ENCODE results near the gene POLR2E. TPM values are rescaled to one million over a fixed set of nuclear protein-coding genes. Genes with fewer than 3 reads are reported as not detected.

The POLR2E gene
- total and polyA plus RNA-seq, 4 donors, result 53.1 to 221 (median 156) TPM

- Histone ChIP-seq H3K9me3 (ENCODE audit: control insufficient read depth, insufficient read depth, low read length) (no peaks in the 10 kb centered on the region), H3K4me3 (ENCODE audit: low read depth, low read length) (no peak overlapping the region), H3K36me3 (ENCODE audit: control insufficient read depth, insufficient read depth, low read length) (peaks cover 2% of the 10 kb centered on the region), H3K27ac (ENCODE audit: low read depth, low read length) (no peak overlapping the region), H3K27me3 (ENCODE audit: control insufficient read depth, insufficient read depth, low read length) (peaks cover 48% of the 10 kb centered on the region), H3K4me1 (ENCODE audit: control insufficient read depth, insufficient read depth, low read length) (peaks cover 15% of the 10 kb centered on the region)
- DNase-seq (ENCODE audit: low read depth in 4 of 6, low spot score in 6 of 6), result no peak
- 90% methylated on average over 8 of the region's 11 CpGs for WGBS (ENCODE audit: insufficient coverage)
Measured at GRCh38 chr19:1072371-1073015, 22.7 kb downstream of the POLR2E start.

GRCh38 chr19:1070931-1071791, 24.0 kb downstream of the POLR2E start:
- H3K4me1 ChIP-seq (ENCODE audit: control insufficient read depth, insufficient read depth, low read length), result peaks cover 27% of the 10 kb centered on the region
- WGBS (ENCODE audit: insufficient coverage), result 4% methylated on average over 99 of the region's 99 CpGs
- H3K36me3 ChIP-seq (ENCODE audit: control insufficient read depth, insufficient read depth, low read length), result peaks cover 2% of the 10 kb centered on the region
- H3K27me3 ChIP-seq (ENCODE audit: control insufficient read depth, insufficient read depth, low read length), result peaks cover 61% of the 10 kb centered on the region
- DNase-seq (ENCODE audit: low read depth in 4 of 6, low spot score in 6 of 6), result no peak
- no peak overlapping the region for H3K27ac ChIP-seq (ENCODE audit: low read depth, low read length)
- H3K9me3 ChIP-seq (ENCODE audit: control insufficient read depth, insufficient read depth, low read length), result no peaks in the 10 kb centered on the region
- H3K4me3 ChIP-seq (ENCODE audit: low read depth, low read length), result no peak overlapping the region

- WGBS (ENCODE audit: insufficient coverage), result 5% methylated on average over 21 of the region's 21 CpGs
Measured at GRCh38 chr19:1070576-1070930, 24.6 kb downstream of the POLR2E start.

GRCh38 chr19:1069009-1069779, 26.0 kb downstream of the POLR2E start:
- Histone ChIP-seq H3K4me3 (ENCODE audit: low read depth, low read length) (no peak overlapping the region), H3K4me1 (ENCODE audit: control insufficient read depth, insufficient read depth, low read length) (peaks cover 36% of the 10 kb centered on the region), H3K27ac (ENCODE audit: low read depth, low read length) (no peak overlapping the region), H3K9me3 (ENCODE audit: control insufficient read depth, insufficient read depth, low read length) (no peaks in the 10 kb centered on the region), H3K36me3 (ENCODE audit: control insufficient read depth, insufficient read depth, low read length) (peaks cover 2% of the 10 kb centered on the region), H3K27me3 (ENCODE audit: control insufficient read depth, insufficient read depth, low read length) (peaks cover 79% of the 10 kb centered on the region)
- WGBS (ENCODE audit: insufficient coverage), result 65% methylated on average over 25 of the region's 25 CpGs
- DNase-seq (ENCODE audit: low read depth in 4 of 6, low spot score in 6 of 6), result no peak

More at GRCh38 chr19:1070576-1070930, 24.6 kb downstream of the POLR2E start:
- peaks cover 2% of the 10 kb centered on the region for H3K36me3 ChIP-seq (ENCODE audit: control insufficient read depth, insufficient read depth, low read length)
- H3K4me3 ChIP-seq (ENCODE audit: low read depth, low read length), result no peak overlapping the region
- H3K27me3 ChIP-seq (ENCODE audit: control insufficient read depth, insufficient read depth, low read length), result peaks cover 67% of the 10 kb centered on the region
- H3K27ac ChIP-seq (ENCODE audit: low read depth, low read length), result no peak overlapping the region
- peaks cover 27% of the 10 kb centered on the region for H3K4me1 ChIP-seq (ENCODE audit: control insufficient read depth, insufficient read depth, low read length)
- no peak for DNase-seq (ENCODE audit: low read depth in 4 of 6, low spot score in 6 of 6)
- H3K9me3 ChIP-seq (ENCODE audit: control insufficient read depth, insufficient read depth, low read length), result no peaks in the 10 kb centered on the region

GRCh38 chr19:1068009-1069001, 26.9 kb downstream of the POLR2E start:
- Histone ChIP-seq H3K36me3 (ENCODE audit: control insufficient read depth, insufficient read depth, low read length) (peaks cover 6% of the 10 kb centered on the region), H3K9me3 (ENCODE audit: control insufficient read depth, insufficient read depth, low read length) (no peaks in the 10 kb centered on the region), H3K27ac (ENCODE audit: low read depth, low read length) (no peak overlapping the region), H3K4me1 (ENCODE audit: control insufficient read depth, insufficient read depth, low read length) (peaks cover 35% of the 10 kb centered on the region), H3K27me3 (ENCODE audit: control insufficient read depth, insufficient read depth, low read length) (peaks cover 84% of the 10 kb centered on the region), H3K4me3 (ENCODE audit: low read depth, low read length) (no peak overlapping the region)
- DNase-seq (ENCODE audit: low read depth in 4 of 6, low spot score in 6 of 6), result no peak
- WGBS (ENCODE audit: insufficient coverage), result 89% methylated on average over 38 of the region's 45 CpGs

GRCh38 chr19:1067341-1067957, 27.7 kb downstream of the POLR2E start:
- peaks cover 35% of the 10 kb centered on the region for H3K4me1 ChIP-seq (ENCODE audit: control insufficient read depth, insufficient read depth, low read length)
- H3K36me3 ChIP-seq (ENCODE audit: control insufficient read depth, insufficient read depth, low read length), result peaks cover 8% of the 10 kb centered on the region
- WGBS (ENCODE audit: insufficient coverage), result 5% methylated on average over 34 of the region's 38 CpGs
- no peak overlapping the region for H3K4me3 ChIP-seq (ENCODE audit: low read depth, low read length)
- no peak overlapping the region for H3K27ac ChIP-seq (ENCODE audit: low read depth, low read length)
- DNase-seq (ENCODE audit: low read depth in 4 of 6, low spot score in 6 of 6), result no peak
- peaks cover 81% of the 10 kb centered on the region for H3K27me3 ChIP-seq (ENCODE audit: control insufficient read depth, insufficient read depth, low read length)
- H3K9me3 ChIP-seq (ENCODE audit: control insufficient read depth, insufficient read depth, low read length), result no peaks in the 10 kb centered on the region

- no peak for DNase-seq (ENCODE audit: low read depth in 4 of 6, low spot score in 6 of 6)
- WGBS (ENCODE audit: insufficient coverage), result 6% methylated on average over 61 of the region's 61 CpGs
- H3K9me3 ChIP-seq (ENCODE audit: control insufficient read depth, insufficient read depth, low read length), result no peaks in the 10 kb centered on the region
- peaks cover 75% of the 10 kb centered on the region for H3K27me3 ChIP-seq (ENCODE audit: control insufficient read depth, insufficient read depth, low read length)
- H3K4me3 ChIP-seq (ENCODE audit: low read depth, low read length), result no peak within 1 kb of the TSS
- H3K36me3 ChIP-seq (ENCODE audit: control insufficient read depth, insufficient read depth, low read length), result peaks cover 12% of the 10 kb centered on the region
- H3K27ac ChIP-seq (ENCODE audit: low read depth, low read length), result no peak within 1 kb of the TSS
- peaks cover 35% of the 10 kb centered on the region for H3K4me1 ChIP-seq (ENCODE audit: control insufficient read depth, insufficient read depth, low read length)
Measured at GRCh38 chr19:1066748-1067340, 28.3 kb downstream of the POLR2E start, which contains the start of gene ARHGAP45. Gene ARHGAP45, plus strand, starts transcription at chr19:1067167. Its CDS starts 239 bp downstream, at chr19:1067406.

GRCh38 chr19:1066251-1066747, 28.9 kb downstream of the POLR2E start:
- 45% methylated on average over 14 of the region's 17 CpGs for WGBS (ENCODE audit: insufficient coverage)
- H3K4me3 ChIP-seq (ENCODE audit: low read depth, low read length), result no peak overlapping the region
- no peak overlapping the region for H3K27ac ChIP-seq (ENCODE audit: low read depth, low read length)
- H3K36me3 ChIP-seq (ENCODE audit: control insufficient read depth, insufficient read depth, low read length), result peaks cover 15% of the 10 kb centered on the region
- H3K9me3 ChIP-seq (ENCODE audit: control insufficient read depth, insufficient read depth, low read length), result no peaks in the 10 kb centered on the region
- peaks cover 32% of the 10 kb centered on the region for H3K4me1 ChIP-seq (ENCODE audit: control insufficient read depth, insufficient read depth, low read length)
- no peak for DNase-seq (ENCODE audit: low read depth in 4 of 6, low spot score in 6 of 6)
- H3K27me3 ChIP-seq (ENCODE audit: control insufficient read depth, insufficient read depth, low read length), result peaks cover 72% of the 10 kb centered on the region

All from spinal cord (tissue), 10 donors.